Tibial nerve (tissue), 4 donors: ENCODE measurements around the gene MOSMO.

ENCODE experiments used
- EP300 ChIP-seq, 2 donors: sonication (generic); formaldehyde crosslinking; IDR thresholded peaks; one replicate each; pipeline ENCODE4 v1.6.1; 2017; ENCODE audit warnings: antibody characterized with exemption in 2 of 2, mild to moderate bottlenecking in 1 of 2
- POLR2A ChIP-seq, 2 donors: fragments of 450-650 bp; IDR thresholded peaks; one replicate each; pipeline ENCODE4 v1.6.1; 2017; ENCODE audit warnings: antibody characterized with exemption in 2 of 2, mild to moderate bottlenecking in 2 of 2, moderate library complexity in 2 of 2
- TF ChIP-seq, protein P1 (sequence below), 5 experiments: fragments of 200-600 bp in 3 of 5; fragments of 450-650 bp in 2 of 5; sonication (generic) in 3 of 5; IDR thresholded peaks; one replicate each; pipeline ENCODE4 v1.5.1; 2016 to 2019; ENCODE audit warnings: antibody characterized with exemption in 5 of 5, mild to moderate bottlenecking in 3 of 5, moderate library complexity in 2 of 5

DNA sequence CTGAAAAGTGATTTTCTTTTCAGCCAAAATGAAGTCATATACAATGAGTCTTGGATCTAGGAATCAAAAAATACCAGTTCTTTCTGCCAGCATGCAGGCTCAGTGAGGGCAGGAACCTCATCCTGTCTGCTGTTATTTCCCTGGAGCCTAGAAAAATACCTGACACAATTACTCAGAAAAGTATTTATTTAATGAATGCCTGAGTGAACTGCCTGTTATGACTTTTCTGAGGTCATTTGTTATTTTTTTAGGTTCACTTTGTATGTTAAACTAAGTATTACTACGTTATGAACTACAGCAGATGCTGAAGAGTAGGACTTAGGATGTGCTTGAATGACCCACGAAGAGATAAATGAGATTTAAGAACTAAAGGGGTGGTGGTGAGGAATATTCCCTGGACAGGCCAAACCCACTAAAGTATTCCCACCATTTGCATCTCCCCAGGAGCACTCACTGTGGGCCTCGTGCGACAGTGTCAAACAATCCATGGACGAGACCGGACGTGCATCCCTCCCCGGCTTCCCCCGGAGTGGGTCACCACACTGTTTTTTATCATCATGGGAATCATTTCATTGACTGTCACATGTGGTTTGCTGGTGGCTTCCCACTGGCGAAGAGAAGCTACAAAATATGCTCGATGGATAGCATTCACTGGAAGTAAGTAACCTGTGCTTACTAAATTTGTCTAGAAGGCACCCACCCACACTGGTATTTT is 67.3 kb downstream of the MOSMO start:
- TF ChIP-seq, protein P1, sequence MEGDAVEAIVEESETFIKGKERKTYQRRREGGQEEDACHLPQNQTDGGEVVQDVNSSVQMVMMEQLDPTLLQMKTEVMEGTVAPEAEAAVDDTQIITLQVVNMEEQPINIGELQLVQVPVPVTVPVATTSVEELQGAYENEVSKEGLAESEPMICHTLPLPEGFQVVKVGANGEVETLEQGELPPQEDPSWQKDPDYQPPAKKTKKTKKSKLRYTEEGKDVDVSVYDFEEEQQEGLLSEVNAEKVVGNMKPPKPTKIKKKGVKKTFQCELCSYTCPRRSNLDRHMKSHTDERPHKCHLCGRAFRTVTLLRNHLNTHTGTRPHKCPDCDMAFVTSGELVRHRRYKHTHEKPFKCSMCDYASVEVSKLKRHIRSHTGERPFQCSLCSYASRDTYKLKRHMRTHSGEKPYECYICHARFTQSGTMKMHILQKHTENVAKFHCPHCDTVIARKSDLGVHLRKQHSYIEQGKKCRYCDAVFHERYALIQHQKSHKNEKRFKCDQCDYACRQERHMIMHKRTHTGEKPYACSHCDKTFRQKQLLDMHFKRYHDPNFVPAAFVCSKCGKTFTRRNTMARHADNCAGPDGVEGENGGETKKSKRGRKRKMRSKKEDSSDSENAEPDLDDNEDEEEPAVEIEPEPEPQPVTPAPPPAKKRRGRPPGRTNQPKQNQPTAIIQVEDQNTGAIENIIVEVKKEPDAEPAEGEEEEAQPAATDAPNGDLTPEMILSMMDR (IDR thresholded peaks at IDR 0.05), result no peak
- TF ChIP-seq EP300 (IDR thresholded peaks at IDR 0.05) (no peak), POLR2A (IDR thresholded peaks at IDR 0.05) (no peak)
